Kasumi-1 (cell line): ENCODE results near the gene SCUBE1.

Experiments used
- DNase-seq, 2 experiments: peaks; one replicate each; lab custom pipeline; 2025; lab: John Stamatoyannopoulos, UW

The SCUBE1 gene

DNA sequence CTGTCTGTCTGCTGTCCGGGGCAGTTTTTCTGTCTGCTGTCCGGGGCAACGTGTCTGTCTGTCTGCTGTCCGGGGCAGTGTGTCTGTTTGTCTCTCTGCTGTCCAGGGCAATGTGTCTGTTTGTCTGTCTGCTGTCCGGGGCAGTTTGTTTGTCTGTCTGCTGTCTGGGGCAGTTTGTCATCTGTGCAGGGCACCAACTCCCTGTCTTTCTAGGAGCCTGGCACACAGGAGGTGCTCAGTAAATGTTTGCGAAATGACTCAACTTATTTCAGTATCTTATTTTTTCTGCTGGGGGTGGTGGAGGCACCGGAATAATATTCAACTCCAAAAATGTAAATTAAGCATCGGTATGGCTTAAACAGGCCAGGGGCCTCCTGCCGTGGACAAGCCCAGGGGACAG, 144.2 kb downstream of the SCUBE1 start:
- DNase-seq = no peak

DNA sequence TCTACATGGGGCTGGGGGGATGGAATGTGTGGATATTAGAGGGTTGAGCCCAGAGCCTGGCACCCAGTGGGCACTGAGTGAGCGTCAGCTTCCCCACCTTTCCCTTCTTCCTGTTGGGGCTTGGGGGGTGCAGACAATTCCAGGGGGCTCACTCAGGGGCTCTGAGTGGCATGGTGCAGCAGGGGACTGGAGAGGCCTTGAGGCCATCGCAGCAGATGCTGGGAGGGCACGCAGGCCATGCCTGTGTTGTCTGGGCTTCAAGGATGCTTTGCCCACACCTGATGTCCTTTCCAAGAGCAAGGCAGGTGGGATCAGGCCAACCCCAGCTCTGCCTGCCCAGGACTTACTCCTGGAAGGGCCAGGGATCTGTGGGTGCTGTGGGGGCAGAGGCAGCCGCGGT, 145.0 kb downstream of the SCUBE1 start:
- DNase-seq = no peak

DNA sequence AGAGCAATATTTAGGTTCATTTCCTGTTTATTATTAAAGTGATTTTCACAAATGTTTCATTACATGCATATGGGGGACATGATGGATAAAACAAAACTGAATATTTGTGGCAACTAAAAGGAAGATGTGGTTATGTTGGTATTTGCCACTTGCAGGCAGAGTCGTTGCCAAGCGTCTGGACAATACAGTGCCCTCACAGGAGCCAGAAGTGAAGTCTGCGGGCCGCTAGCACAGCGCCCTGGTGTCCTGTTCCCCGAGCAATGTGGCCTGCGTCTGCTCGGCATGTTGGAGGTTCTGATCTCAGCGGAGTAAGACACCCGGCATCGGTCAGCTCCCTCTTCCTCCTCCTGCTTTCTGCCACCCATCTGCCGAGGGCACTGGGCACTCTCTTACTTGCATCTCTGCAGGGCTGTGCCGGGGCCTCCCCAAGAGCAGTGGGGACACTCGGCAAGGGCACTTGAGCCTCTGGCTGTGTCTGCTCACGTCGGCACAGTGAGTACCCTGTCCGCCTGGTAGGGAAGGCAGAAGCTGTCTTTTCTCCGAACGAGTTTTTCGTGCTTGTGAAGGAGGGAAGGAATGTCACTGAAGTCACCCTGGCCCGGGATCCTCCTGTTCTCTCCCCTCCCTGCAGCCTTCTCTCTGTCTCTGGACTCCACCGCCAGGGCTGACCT, 145.8 kb downstream of the SCUBE1 start:
- no peak for DNase-seq

DNA sequence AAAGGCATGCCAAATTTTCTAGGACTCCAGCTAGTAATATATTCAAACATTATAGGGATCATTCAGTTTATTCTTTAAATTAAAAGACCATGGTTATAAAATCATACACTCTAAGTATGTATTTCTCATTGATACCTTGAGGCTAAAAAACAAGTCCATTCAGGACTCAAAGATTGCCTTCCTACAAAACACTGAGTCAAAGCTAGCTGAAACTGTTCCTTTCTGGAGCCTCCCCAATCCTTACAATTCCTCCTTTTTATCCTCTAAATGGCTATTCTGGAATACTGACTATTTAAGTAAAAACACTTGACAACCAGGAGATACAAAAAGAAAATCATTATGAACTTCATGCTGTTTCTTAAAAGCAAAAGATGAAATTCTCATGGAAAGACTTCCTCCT, 151.3 kb downstream of the SCUBE1 start:
- no peak for DNase-seq

DNA sequence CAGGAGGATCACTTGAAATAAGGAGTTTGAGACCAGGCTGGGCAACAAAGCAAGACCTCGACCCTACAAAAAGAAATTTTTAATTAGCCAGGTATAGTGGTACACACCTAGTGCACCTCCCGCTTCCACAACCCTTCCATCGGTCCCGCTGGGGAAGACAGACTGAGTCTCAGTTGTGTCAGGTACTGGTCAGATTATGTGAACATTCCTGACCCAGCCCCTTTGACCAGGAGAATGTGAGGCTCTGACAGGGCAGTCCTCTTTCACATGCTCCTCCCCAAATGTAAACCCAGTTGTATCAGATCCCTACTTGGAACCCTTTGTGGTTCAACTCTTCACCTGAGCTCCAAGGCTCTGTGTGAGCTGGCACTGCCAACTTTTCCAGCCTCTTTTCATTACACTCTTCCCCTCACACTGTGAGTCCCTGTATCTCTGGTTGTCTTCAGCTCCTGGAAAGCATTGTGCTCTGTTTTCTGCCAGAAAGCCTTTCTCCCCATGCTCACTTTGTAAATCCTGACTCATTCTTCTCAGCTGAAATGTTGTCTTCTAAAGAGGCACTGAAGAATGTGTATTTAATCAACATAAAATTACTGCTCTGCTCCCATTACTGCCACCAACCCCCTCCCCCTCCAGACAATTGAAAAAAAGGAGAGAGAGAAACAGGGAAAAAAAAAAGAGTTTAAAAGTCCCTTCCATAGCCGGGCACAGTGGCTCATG, 154.2 kb downstream of the SCUBE1 start:
- DNase-seq = no peak

DNA sequence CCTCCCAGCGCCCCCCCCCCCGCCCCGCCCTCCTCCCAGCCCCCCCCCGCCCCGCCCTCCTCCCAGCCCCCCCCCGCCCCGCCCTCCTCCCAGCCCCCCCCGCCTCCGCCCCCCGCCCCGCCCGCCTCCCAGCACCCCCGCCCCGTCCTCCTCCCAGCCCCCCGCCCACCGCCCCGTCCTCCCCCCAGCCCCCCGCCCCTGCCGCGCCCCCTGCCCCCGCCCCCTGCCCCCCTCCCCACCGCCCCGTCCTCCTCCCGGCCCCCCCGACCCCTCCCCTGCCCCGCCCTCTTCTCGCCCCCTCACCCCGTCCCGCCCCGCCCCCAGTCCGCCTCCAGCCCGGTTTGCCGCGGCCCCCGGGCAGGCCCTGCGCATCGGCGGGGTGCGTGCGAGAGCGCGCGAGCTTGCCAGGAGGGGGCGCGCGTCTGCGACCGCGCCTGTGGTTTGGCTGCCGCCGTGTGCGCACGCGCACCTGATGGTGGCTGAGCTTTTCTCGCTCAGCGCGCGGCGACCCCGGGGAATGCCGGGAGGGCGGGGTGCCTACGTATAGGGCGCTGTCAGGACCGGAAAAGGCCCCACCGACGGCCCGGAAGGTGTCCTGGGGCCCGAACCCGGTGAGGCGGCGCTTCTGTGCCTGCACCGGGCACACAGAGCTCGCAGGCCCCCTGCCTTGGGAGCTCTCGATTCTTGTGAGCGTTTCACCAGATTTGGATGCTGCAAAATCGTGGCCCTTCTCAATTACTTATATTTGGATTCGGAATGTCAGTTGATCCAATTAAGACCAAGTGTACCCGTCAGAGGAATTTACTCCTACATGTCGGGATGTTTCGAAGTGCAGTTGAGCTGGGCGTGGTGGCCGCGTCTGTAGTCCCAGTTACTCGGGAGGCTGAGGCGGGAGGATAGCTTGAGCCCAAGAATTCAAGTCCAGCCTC, 155.7 kb downstream of the SCUBE1 start:
- peak; percentile 80 to 90 for DNase-seq

DNA sequence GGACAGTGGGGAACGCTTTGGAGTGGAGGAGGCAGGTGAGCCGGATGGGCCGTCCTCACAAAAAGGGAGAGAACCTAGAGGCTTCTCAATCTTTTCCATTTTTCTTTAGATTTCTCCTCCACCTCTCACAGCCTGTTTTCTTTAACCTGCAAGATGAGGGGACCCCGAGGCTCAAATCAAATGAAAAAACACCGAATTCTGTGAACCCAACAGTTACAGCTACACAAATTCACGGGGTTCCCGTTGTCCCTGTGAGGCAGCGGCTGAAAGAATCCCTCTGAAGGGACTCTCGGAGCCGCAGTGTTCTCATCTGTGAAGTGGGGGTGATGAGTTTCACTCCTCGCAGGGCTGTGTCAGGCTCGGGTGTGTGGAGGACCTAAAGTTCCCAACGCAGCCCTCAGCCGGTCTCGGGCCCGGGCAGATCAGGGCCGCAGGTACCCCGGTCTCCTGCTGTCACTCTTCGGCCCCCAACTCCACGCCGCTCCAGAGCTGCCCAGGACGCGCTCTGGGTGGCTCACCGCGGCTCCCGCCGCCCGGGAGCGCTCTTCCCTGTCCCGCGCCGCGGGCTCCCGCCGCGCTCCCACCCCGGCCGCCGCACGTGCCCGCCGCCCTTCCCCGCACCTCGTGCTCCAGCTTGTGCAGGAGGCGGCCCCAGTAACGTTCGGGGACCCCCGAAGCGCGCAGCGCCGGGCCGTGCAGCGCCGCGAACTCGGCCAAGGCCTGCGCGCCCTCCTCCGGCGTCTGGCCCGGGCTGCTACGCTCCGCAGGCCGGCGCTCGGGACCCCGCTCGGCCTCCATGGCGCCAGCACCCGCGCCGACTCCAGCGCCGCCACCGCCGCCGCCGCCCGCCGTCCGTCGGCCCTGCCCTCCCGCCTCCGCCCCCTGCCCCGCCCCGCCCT, 156.7 kb downstream of the SCUBE1 start, which contains the start of gene TTLL12:
Gene TTLL12 (minus strand): TSS at position 863 of the 899 bp plus-strand sequence. CDS start 65 bp downstream, at position 798.
- peak in 1 of 2 experiments; percentile 28 for DNase-seq

DNA sequence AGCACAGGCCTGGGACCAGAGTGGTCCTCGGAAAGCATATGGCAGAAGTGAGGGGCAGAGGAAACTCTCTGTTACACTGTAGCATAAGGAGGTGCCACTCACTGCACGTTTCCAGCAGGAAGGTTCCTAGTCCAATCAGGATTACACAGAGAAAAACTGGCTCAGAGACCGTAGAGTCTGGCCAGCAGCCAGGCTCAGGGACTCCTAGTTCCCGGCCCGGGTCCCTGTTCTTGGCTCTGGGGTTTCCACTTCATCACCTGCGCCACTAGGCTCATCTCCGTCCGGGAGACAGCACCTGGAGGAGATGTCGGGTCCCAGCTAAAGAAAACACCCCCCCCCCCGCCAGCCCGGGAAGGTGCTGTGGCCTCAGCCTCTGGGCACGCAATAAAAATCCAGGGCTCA, 157.3 kb downstream of the SCUBE1 start:
- no peak for DNase-seq

DNA sequence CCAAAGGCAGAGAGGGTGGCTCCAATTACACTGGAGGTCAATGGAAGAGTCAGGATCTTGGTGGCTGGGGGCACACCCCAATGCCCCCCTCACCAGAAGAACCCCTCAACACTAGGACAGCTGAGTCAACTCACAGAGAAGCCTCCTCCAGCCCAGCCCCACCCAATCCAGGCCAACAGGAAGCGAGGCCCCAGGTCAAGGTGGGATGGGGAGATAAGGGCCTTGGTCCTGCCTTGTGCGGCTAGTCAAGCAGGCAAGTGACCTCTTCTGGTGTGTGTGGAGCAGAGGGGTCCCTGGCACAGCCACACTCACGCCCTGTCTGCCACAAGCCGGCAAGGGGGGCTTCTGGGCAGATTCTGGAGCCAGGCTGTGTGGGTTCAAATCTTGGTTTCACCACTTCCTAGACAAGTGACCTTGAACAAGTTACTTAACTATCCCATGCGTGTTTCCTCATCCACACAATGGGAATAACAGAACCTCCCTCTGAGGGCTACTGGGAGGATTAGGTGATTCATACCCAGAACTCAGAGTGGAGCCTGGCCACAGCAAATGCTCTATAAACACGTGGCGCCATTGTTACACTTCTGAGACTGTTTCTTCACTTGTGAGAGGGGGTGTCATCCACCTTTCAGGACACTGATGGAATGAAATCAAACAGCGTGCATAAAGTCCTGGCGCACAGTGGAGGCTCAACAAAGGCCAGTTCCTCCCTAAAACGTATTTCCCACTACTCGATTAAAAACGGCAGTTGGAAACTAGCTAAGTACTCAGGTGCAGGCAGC, 159.5 kb downstream of the SCUBE1 start:
- no peak for DNase-seq

DNA sequence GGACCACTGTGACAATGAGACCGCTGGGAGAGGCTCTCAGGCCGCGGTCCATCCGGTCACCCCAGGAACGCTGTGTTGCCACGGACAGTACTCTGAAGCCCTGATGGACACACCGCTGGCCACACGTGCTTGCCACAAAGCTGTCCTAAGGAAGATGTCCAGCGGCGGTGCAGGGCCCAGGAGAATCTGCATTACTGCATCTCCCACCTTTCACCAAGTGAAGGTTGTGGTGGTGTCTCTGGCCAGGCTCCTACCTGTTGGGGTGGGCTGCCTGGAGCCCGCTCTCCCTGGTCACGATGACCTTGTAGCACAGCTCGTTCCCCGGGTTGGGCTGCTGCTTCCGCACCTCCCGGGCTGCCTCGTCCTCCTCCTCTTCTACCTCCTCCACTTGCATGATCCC, 160.4 kb downstream of the SCUBE1 start:
- DNase-seq = no peak

DNA sequence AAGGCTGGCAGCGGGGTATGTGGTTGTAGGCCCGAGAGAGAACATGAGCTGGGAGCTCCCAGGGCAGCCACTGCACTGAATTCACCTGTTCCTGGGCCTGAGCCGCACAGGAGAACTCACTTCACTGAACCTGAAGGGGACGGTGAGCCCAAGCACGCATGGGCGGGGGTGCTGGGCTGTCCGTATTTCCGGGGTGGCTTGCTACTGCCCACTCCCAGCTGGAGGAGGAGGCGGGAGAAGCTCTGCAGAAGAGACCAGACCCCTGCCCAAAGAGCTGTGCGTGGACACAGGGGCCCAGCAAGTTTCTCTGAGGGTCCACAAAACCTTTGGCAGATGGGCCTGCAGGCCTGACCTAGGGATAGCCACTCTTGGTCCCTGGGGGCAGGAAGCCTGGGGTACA, 161.1 kb downstream of the SCUBE1 start:
- no peak for DNase-seq

DNA sequence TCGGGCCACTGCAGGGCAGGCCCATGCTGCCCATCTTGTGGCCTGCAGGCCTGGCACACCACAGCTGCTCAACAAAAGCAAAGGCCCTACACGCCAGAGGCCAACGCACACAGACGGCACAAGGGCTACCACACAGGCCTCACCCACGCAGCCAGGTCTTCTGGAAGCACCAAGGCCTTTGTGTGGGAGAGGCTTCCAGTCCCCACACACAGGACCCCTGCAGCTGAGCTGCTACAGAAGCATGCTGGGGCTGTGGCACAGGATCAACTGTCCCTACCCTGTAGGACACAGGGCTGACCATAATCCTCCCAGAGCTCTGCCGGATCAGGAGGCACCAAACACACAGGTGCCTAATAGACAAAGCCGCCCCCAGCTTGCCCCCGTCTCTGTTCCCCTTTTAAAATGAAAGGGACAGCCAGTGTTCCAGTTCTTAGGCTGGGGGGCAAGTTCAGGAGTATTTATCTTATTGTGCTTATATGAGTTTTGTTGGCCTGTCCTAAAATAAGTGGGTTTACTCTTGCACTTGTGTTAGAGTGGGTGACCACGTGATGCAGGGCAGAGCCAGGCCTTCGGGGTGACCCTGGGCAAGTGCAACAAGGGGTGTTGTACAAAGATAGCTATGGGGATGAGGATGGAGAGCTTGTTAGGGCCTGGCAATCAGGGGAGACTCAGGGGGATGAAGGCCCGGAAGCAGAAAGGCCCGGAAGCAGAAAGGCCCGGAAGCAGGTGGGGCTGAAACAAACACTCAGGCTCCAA, 161.7 kb downstream of the SCUBE1 start:
- no peak for DNase-seq

DNA sequence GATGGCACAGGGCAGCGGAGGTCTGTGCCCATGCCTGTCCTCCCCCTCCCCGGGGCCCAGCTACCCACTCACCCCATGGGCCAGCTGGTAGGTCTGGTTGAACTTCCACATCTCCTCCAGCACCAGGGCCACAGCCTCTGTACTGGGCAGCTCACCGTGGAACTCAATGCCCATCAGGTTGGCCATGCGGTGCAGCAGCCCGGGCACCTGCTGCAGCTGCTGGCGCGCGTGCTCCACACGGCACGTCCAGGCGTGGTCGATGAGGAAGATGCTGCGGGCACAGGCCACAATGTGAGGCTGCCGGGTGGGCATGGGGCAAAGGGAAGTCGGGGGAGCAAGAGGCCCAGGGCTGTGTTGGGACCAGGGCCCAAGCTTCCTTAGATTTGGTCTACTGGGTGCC, 162.5 kb downstream of the SCUBE1 start:
- no peak for DNase-seq

DNA sequence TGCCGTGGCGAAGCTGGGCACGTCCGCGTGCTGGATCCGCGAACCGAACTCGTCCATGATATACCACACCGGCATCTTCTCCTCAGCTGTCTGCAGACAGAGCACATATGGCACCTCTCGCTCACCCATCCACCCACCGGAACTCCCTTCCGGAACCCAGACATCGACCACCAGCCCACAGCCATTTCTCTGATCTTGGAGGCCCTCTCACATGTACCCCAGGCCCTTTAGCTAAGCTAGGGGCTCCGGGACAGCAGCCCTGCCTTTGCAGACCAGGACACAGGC, 163.3 kb downstream of the SCUBE1 start:
- no peak for DNase-seq

DNA sequence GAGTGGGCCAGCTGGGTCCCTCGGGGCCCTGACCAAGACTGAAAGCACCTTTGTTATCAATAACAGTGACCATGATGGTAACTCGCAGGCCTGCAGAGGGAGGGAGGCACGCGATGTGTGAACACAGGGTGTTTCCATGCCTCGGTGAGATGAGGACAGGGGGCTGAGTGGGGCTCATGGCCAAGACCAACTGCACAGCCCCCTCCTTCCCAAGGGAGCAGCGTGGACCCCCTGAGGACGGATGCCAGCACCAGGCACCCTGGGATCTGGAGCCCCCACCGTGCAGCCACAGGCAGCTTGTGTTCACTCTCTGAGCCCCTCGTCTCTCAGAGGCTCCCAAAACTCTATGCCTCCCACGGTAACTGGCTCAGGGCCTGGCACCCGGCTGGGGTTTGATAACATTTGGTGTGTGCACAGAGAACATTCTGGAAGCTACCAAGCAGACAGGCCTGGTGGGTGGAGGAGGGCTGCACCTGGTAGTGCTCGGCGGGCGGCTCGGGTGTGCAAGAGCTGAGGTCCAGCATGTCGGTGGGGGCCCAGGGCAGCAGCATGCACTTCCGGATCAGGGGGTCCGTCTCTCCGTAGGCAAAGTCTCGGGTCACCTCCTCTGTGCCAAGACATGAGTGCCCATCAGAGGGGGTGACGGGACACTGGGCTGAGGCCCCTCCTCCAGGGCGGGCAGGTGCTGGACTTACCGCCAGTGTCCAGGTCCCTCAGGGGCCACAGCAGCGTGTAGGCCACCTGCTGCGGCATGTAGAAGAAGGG, 163.8 kb downstream of the SCUBE1 start:
- no peak for DNase-seq

DNA sequence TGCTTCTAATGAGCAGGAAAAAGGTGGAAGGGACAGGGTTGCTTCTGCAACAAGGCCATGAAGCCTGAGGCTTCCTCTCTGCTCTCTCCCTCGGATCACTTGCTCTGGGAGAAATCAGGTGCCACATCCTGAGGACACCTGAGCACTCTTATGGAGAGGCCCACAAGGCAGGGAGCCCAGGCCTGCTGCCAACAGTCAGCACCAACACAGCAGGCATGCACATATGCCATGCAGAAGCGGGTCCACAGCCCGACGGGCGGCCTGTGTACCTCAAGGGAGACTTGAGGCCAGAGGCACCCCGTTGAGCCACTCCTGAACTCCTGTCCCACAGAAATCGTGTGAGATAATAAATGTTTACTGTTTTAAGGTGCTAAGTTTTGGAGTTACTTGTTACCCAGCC, 165.7 kb downstream of the SCUBE1 start:
- no peak for DNase-seq

DNA sequence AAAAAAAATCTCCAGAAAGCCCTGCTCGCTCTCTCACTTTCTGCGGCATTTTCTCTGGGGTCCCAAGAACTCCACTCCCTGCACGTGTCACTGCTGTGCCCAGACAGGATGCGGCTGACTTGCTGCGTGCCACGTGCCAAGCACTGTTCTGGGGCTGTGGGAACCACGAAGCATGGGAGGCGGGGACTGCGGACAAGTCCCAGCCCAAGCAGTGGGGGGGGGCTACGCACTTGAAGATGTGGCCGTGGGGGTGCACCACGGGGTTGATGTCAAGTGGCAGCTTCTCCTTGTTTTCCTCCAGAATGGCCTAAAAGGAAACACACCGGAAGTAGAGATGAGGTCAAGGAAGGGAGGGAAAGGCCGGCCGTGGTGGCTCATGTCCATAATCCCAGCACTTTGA, 167.1 kb downstream of the SCUBE1 start:
- DNase-seq = no peak

DNA sequence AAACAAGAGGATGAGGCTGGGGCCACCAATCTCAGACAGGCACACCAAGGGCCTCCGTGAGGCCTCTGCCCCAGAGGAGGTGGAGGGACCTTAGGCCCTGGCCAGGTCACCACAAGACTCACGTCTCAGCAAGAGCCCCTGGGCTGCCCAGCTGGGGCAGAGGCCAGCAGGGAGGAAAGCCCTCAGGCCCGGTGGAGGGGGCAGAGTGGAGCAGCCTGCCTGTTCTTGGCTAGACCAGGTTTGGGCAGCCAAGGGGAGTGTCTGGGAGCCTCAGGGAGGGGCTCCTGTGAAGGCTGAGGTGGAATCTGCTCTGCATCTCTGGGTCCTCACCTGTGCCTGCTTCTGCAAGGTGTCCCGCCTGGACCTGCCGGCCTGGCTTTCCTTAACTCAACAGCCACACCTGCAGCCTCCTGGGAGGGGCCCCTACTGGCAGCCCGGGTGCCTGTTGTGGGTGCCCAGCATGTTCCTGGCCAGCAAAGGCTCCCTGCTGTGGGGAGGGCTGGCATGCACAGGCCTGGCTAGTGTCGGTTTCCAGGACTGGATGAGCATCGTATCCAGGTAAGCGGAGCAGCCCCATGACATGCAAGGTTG, 168.1 kb downstream of the SCUBE1 start:
- no peak for DNase-seq
